Measurements from ENCODE around the gene RRAS2.

GRCh38 chr11:14318581-14318981 is 40.4 kb downstream of the RRAS2 start:
- TF ChIP-seq CTCF (IDR thresholded peaks at IDR 0.05) = no peak
- TF ChIP-seq POLR2A (IDR thresholded peaks at IDR 0.05; ENCODE audit: low read depth) = no peak

Measured in esophagus muscularis mucosa (tissue), 3 donors.